GM12872 (cell line): ENCODE data around the gene PTCD2.

Experiments used
- CTCF ChIP-seq: IDR thresholded peaks from 3 replicates; pipeline ENCODE4 v1.5.1; 2011; ENCODE audit warnings: low read depth, mild to moderate bottlenecking, low read length, moderate library complexity; ENCODE audit not compliant: insufficient read depth

The PTCD2 gene

GRCh38 chr5:72394688-72395087, 74.5 kb downstream of the PTCD2 start:
- TF ChIP-seq CTCF: peak; percentile 74

DNA sequence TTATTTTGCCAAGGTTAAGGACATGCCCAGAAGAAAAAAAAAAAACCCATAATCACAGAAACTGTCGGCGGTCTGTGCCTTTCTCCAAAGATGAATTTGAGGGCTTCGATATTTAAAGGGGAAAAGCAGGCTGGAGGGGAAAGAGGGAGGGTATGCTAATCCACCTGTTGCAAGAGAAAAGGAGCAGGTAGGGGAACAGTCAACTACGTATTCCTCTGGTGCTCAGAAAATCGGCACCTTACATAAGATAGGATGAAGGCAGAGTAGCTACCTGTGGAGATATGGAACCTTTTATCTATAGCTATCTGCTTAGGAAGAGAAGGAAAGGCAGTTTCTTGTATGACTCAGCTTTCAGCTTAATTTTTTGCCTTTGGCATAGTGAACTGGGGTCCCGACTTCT, 77.7 kb downstream of the PTCD2 start:
- no peak for TF ChIP-seq CTCF

- no peak for TF ChIP-seq CTCF
Measured at GRCh38 chr5:72400950-72401349, 80.8 kb downstream of the PTCD2 start.

GRCh38 chr5:72402381-72402890, 82.3 kb downstream of the PTCD2 start:
- no peak for TF ChIP-seq CTCF

- TF ChIP-seq CTCF: peak; percentile 51; the same call in 2 of the 3 replicates
Measured at GRCh38 chr5:72402959-72403628, 82.9 kb downstream of the PTCD2 start.

- TF ChIP-seq CTCF: no peak
Measured at GRCh38 chr5:72407078-72407477, 86.9 kb downstream of the PTCD2 start.

GRCh38 chr5:72407541-72407940, 87.4 kb downstream of the PTCD2 start:
- no peak for TF ChIP-seq CTCF
